ENCODE measurements around the gene SYNPO2.

Gene SYNPO2

GRCh38 chr4:118879409-118879808, 9.2 kb upstream of the SYNPO2 start:
- DNase-seq: no peak

- DNase-seq: no peak
Measured at GRCh38 chr4:118881512-118882146, 7.0 kb upstream of the SYNPO2 start.

- no peak for DNase-seq
Measured at GRCh38 chr4:118883861-118884260, 4.8 kb upstream of the SYNPO2 start.

GRCh38 chr4:118884716-118885115, 3.9 kb upstream of the SYNPO2 start:
- no peak for DNase-seq

GRCh38 chr4:118889312-118889691, 648 bp downstream of the SYNPO2 start:
- DNase-seq: no peak

GRCh38 chr4:118894034-118894433, 5.4 kb downstream of the SYNPO2 start:
- DNase-seq: no peak

GRCh38 chr4:118898221-118898620, 9.6 kb downstream of the SYNPO2 start:
- no peak for DNase-seq

GRCh38 chr4:118898684-118899138, 10.1 kb downstream of the SYNPO2 start:
- no peak for DNase-seq

GRCh38 chr4:118904418-118904817, 15.8 kb downstream of the SYNPO2 start:
- no peak for DNase-seq

- DNase-seq: no peak
Measured at GRCh38 chr4:118904935-118905334, 16.3 kb downstream of the SYNPO2 start.

GRCh38 chr4:118905566-118905965, 16.9 kb downstream of the SYNPO2 start:
- DNase-seq: no peak

GRCh38 chr4:118909173-118909956, 20.7 kb downstream of the SYNPO2 start:
- no peak for DNase-seq

- no peak for DNase-seq
Measured at GRCh38 chr4:118910221-118910620, 21.6 kb downstream of the SYNPO2 start.

- DNase-seq: no peak
Measured at GRCh38 chr4:118911238-118911703, 22.6 kb downstream of the SYNPO2 start.

GRCh38 chr4:118915468-118915867, 26.8 kb downstream of the SYNPO2 start:
- DNase-seq: no peak

- DNase-seq: no peak
Measured at GRCh38 chr4:118916691-118917289, 28.1 kb downstream of the SYNPO2 start.

GRCh38 chr4:118917582-118917981, 28.9 kb downstream of the SYNPO2 start:
- DNase-seq: no peak

GRCh38 chr4:118918388-118918787, 29.7 kb downstream of the SYNPO2 start:
- DNase-seq: no peak

GRCh38 chr4:118920247-118920646, 31.6 kb downstream of the SYNPO2 start:
- no peak for DNase-seq

- DNase-seq: no peak
Measured at GRCh38 chr4:118921786-118922185, 33.1 kb downstream of the SYNPO2 start.

GRCh38 chr4:118923891-118924290, 35.2 kb downstream of the SYNPO2 start:
- DNase-seq: no peak

- no peak for DNase-seq
Measured at GRCh38 chr4:118927974-118928373, 39.3 kb downstream of the SYNPO2 start.

- no peak for DNase-seq
Measured at GRCh38 chr4:118930255-118930654, 41.6 kb downstream of the SYNPO2 start.

GRCh38 chr4:118931786-118932185, 43.1 kb downstream of the SYNPO2 start:
- DNase-seq: no peak
